MCF 10A (cell line): ENCODE measurements around the gene CEMIP. TPM values are rescaled to one million over a fixed set of nuclear protein-coding genes. Genes with fewer than 3 reads are reported as not detected.

Experiments used
- BruUV-seq: library from RNA; stranded (reverse); fragments of 400-500 nt; replicated peaks from 2 replicates; lab custom pipeline; 2021; lab: Mats Ljungman, UMichigan
- CTCF ChIA-PET: fragments of 300-600 bp; sonication (Branson Sonifier 250); formaldehyde crosslinking; extraction: SDS; loops from one replicate; lab custom pipeline; 2021; ENCODE audit warnings: antibody characterized with exemption, inconsistent platforms; lab: Yijun Ruan, JAX
- POLR2A ChIA-PET: fragments of 300-600, 350-650 bp; sonication (Branson Sonifier 250); formaldehyde crosslinking; extraction: SDS; loops from one replicate; lab custom pipeline; 2020; ENCODE audit warnings: antibody characterized with exemption, inconsistent platforms; lab: Yijun Ruan, JAX
- DNase-seq: peaks from one replicate; pipeline ENCODE4 v3.0.0-alpha.2; 2018; ENCODE audit not compliant: unreplicated experiment
- H3K27ac Mint-ChIP-seq: one replicate; pipeline ENCODE4 v1.8.0; 2022; ENCODE audit warnings: mild to moderate bottlenecking, low read depth, mixed read lengths; ENCODE audit not compliant: unreplicated experiment
- H3K27me3 Mint-ChIP-seq: one replicate; pipeline ENCODE4 v1.8.0; 2022; ENCODE audit warnings: mixed read lengths; ENCODE audit not compliant: insufficient read depth, unreplicated experiment
- H3K36me3 Mint-ChIP-seq: one replicate; pipeline ENCODE4 v1.8.0; 2022; ENCODE audit warnings: mild to moderate bottlenecking, moderate library complexity, mixed read lengths; ENCODE audit not compliant: insufficient read depth, unreplicated experiment
- H3K4me1 Mint-ChIP-seq: one replicate; pipeline ENCODE4 v1.8.0; 2022; ENCODE audit warnings: mixed read lengths; ENCODE audit not compliant: insufficient read depth, unreplicated experiment
- H3K4me3 Mint-ChIP-seq: one replicate; pipeline ENCODE4 v1.8.0; 2022; ENCODE audit warnings: mild to moderate bottlenecking, moderate library complexity, mixed read lengths; ENCODE audit not compliant: unreplicated experiment
- H3K9me3 Mint-ChIP-seq: one replicate; pipeline ENCODE4 v1.8.0; 2022; ENCODE audit warnings: mixed read lengths; ENCODE audit not compliant: unreplicated experiment
- CTCF ChIP-seq: fragments of 200-600 bp; IDR thresholded peaks from one replicate; pipeline ENCODE4 v1.8.0; 2022; ENCODE audit warnings: antibody characterized with exemption, mild to moderate bottlenecking; ENCODE audit not compliant: unreplicated experiment
- intact Hi-C: fragments of 100-400 bp; cut with micrococcal nuclease; formaldehyde crosslinking; loops from 2 replicates; pipeline ENCODE4 v1.14.1; 2022
- total RNA-seq: library from RNA; stranded (reverse); gene quantifications from 2 replicates; pipeline ENCODE4 v1.2.3, GENCODE V29; 2022

The CEMIP gene
- total RNA-seq, 1 experiment from 2014 or later, result 0.14 TPM

DNA sequence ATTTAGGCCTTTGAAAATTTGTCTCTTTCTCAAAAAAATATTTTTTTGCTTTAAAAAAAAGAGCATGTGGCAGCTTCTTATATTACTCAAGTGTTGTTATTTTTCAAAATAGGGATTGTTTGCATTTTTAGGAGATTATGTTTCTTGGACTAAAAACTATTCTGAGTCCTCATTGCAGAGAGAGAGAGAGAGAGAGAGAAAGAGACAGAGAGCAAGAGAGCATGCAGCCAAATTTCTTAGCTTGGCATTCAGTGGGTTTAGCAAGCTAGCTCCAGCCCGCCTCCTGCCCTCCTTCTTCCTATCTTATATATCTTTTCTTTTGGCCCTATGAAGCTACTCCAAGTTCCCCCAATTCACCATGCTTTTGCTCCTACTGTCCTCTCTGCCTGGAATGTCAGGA, 55.7 kb downstream of the CEMIP start:
- ChIA-PET POLR2A (no interaction called here), CTCF (interaction anchor here (0.9 kb wide), 1 partner anchor 65 kb away, joined by 3 read pairs; no protein-coding TSS in a partner anchor)
- no peak for DNase-seq
- H3K27me3 Mint-ChIP-seq, result no peaks in the 10 kb centered on the region
- H3K27ac Mint-ChIP-seq, result no peak overlapping the region
- no peaks in the 10 kb centered on the region for H3K9me3 Mint-ChIP-seq
- H3K4me1 Mint-ChIP-seq, result no peaks in the 10 kb centered on the region
- TF ChIP-seq CTCF, result no peak
- BruUV-seq, result no TSS peak
- H3K36me3 Mint-ChIP-seq, result peaks cover 7% of the 10 kb centered on the region
- intact Hi-C loops, result no loop called here
- no peak overlapping the region for H3K4me3 Mint-ChIP-seq

GRCh38 chr15:80835336-80835735, 56.2 kb downstream of the CEMIP start:
- peaks cover 7% of the 10 kb centered on the region for H3K36me3 Mint-ChIP-seq
- CTCF ChIA-PET, result interaction anchor here (0.9 kb wide), 1 partner anchor 64 kb away, joined by 3 read pairs; no protein-coding TSS in a partner anchor

GRCh38 chr15:80836223-80836622, 57.1 kb downstream of the CEMIP start:
- no peak overlapping the region for H3K27ac Mint-ChIP-seq
- no peak overlapping the region for H3K4me3 Mint-ChIP-seq
- POLR2A ChIA-PET, result no interaction called here
- CTCF ChIA-PET, result interaction anchor here (0.6 kb wide), 1 partner anchor 71 kb away, joined by 3 read pairs; no protein-coding TSS in a partner anchor
- peaks cover 7% of the 10 kb centered on the region for H3K36me3 Mint-ChIP-seq
- no peak for DNase-seq
- intact Hi-C loops, result no loop called here
- H3K9me3 Mint-ChIP-seq, result no peaks in the 10 kb centered on the region
- BruUV-seq, result no TSS peak
- no peaks in the 10 kb centered on the region for H3K27me3 Mint-ChIP-seq
- TF ChIP-seq CTCF, result no peak
- no peaks in the 10 kb centered on the region for H3K4me1 Mint-ChIP-seq

More at GRCh38 chr15:80835336-80835735, 56.2 kb downstream of the CEMIP start:
- no peaks in the 10 kb centered on the region for H3K9me3 Mint-ChIP-seq
- TF ChIP-seq CTCF, result no peak
- no peak overlapping the region for H3K4me3 Mint-ChIP-seq
- POLR2A ChIA-PET, result no interaction called here
- H3K4me1 Mint-ChIP-seq, result no peaks in the 10 kb centered on the region
- H3K27ac Mint-ChIP-seq, result no peak overlapping the region
- no peaks in the 10 kb centered on the region for H3K27me3 Mint-ChIP-seq
- intact Hi-C loops, result no loop called here
- no TSS peak for BruUV-seq
- no peak for DNase-seq

DNA sequence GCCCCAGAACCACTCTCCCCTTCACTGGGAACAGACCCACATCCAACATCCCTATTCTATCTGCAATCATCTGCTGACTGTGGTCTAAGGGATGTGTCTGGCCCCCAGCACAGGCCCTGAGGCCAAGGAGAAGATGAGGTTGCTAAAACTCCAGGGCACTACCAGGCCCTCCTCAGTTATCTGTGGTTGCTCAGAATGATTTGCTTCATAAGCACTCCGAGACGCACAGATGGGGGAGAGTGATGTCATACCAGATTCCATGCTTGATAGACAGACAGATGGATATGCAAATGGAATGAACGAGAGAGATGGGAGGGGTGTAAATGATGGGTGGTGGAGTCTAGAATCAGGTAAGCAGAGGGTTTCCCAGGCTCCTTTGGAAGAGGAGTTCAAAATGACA, 57.8 kb downstream of the CEMIP start:
- intact Hi-C loops, result no loop called here
- BruUV-seq, result no TSS peak
- no peak overlapping the region for H3K4me3 Mint-ChIP-seq
- H3K9me3 Mint-ChIP-seq, result no peaks in the 10 kb centered on the region
- ChIA-PET CTCF (no interaction called here), POLR2A (no interaction called here)
- no peaks in the 10 kb centered on the region for H3K27me3 Mint-ChIP-seq
- no peaks in the 10 kb centered on the region for H3K4me1 Mint-ChIP-seq
- no peak overlapping the region for H3K27ac Mint-ChIP-seq
- TF ChIP-seq CTCF, result no peak
- DNase-seq, result no peak
- H3K36me3 Mint-ChIP-seq, result peaks cover 7% of the 10 kb centered on the region
